GM12801 (cell line): ENCODE results near the gene PSMD3.

ENCODE experiments used
- CTCF ChIP-seq: IDR thresholded peaks from one replicate; pipeline ENCODE4 v1.5.1; 2011; ENCODE audit warnings: control low read depth; ENCODE audit not compliant: insufficient read length; ENCODE audit errors: extremely low read depth

PSMD3 gene

GRCh38 chr17:39980351-39981206, at the start of gene PSMD3:
PSMD3 (plus strand) TSS chr17:39980807; CDS start chr17:39980971, 164 bp downstream.
- TF ChIP-seq CTCF, result no peak

GRCh38 chr17:39933912-39934311, 46.7 kb upstream of the PSMD3 start:
- no peak for TF ChIP-seq CTCF

- no peak for TF ChIP-seq CTCF
Observed at GRCh38 chr17:39934324-39934723, 46.3 kb upstream of the PSMD3 start.

GRCh38 chr17:39935909-39936308, 44.7 kb upstream of the PSMD3 start:
- TF ChIP-seq CTCF, result no peak

- TF ChIP-seq CTCF, result no peak
Observed at GRCh38 chr17:39937447-39937846, 43.2 kb upstream of the PSMD3 start.

- no peak for TF ChIP-seq CTCF
Observed at GRCh38 chr17:39938140-39938869, 42.3 kb upstream of the PSMD3 start.

GRCh38 chr17:39939106-39939505, 41.5 kb upstream of the PSMD3 start:
- no peak for TF ChIP-seq CTCF
